Measurements from ENCODE around the gene NUP62. TPM values are rescaled to one million over a fixed set of nuclear protein-coding genes. Genes with fewer than 3 reads are reported as not detected.

Gene NUP62
- total and polyA plus RNA-seq, 2 of the 4 experiments (the other 2 are of a cell fraction), result 21.3 to 29.7 TPM

DNA sequence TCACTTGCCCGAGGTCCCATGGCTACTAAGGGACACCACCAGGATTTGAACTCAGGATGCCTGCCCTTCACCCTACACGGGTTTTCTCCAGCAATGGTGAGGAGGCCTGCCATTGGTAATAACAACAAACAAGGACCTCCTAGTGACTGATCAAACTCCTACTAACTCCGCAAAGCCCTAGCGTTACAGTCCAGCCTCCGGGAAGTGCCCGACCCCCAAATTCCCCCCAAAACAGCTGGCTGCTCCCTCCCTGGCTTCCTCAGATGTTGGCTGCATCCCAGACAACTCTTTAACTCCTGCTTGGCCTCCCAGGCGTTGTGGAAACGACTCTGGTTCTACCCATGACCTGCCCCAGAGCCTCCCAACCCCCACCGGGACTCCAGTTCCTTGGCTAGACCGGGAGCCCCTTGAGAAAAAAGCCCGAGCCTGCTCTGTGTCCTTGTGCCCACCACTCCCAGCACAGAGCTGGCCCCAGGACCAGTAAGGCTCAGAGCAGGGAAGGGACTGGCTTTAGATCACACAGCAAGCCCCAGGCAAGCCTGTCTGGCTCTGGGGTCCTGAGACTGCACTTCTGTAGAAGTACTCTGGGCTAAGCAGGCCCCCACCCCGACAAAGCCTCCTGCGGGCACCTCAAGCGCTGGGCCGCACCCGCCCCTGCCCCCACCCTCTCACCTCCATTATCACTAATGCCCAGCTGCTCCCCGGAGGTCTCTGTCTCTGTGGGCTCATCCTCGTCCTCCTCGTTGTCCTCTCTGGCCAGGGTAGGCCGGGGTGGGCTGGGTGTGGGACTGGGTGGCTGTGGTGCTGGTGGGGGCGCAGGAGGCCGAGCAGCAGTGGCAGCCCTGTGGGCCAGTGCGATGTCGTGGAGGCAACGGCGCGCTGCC lies 56.8 kb downstream of the NUP62 start:
- H3K4ac ChIP-seq (ENCODE audit: low read depth, low read length), result no peak overlapping the region
- H3K9me3 ChIP-seq (ENCODE audit: control insufficient read depth, insufficient read depth, low read length), result no peaks in the 10 kb centered on the region
- no peak overlapping the region for H4K91ac ChIP-seq (ENCODE audit: insufficient read depth, low read depth, low read length)
- peaks cover 7% of the 10 kb centered on the region; the same call in 1 of the 2 replicates for H3K36me3 ChIP-seq (ENCODE audit: control insufficient read depth, insufficient read depth, low read length)
- no peak overlapping the region for H3K56ac ChIP-seq (ENCODE audit: extremely low read depth, insufficient read depth, low read length)
- H2AK5ac ChIP-seq (ENCODE audit: low read depth, low read length), result no peak overlapping the region
- CTCF ChIA-PET, result no interaction called here
- no TSS peak for BruUV-seq (replicated peaks)
- H3K14ac ChIP-seq (replicated peaks; ENCODE audit: low read depth, low read length), result no peak overlapping the region
- H4K8ac ChIP-seq (ENCODE audit: low read depth in 2 of 2, low read length in 2 of 2), result no peak overlapping the region
- no peak overlapping the region for H3K9ac ChIP-seq (ENCODE audit: low read depth, low read length)
- no peak overlapping the region for H2BK20ac ChIP-seq (ENCODE audit: low read depth, low read length)
- no peak for ATAC-seq (ENCODE audit: low read depth)
- no peak overlapping the region for H2BK15ac ChIP-seq (ENCODE audit: low read depth, low read length)
- intact Hi-C loops (cut with micrococcal nuclease) (no loop called here), dilution Hi-C loops (cut with HindIII; ENCODE audit: low sequenced_read_pairs, unreplicated experiment) (no loop called here), in situ Hi-C loops (cut with MboI; ENCODE audit: low sequenced_read_pairs) (no loop called here)
- H2BK120ac ChIP-seq (ENCODE audit: low read depth, low read length), result no peak overlapping the region
- H3K4me3 ChIP-seq (ENCODE audit: insufficient read depth, low read depth, low read length), result no peak overlapping the region
- H3K27ac ChIP-seq (ENCODE audit: insufficient read depth, low read length), result no peak overlapping the region
- H3K4me2 ChIP-seq (ENCODE audit: low read depth, low read length), result no peak overlapping the region
- H3K23ac ChIP-seq (ENCODE audit: low read depth, low read length), result no peak overlapping the region
- no peak for TF ChIP-seq POLR2A (IDR thresholded peaks at IDR 0.05; ENCODE audit: low read depth, low read length)
- no peak for TF ChIP-seq MAZ (IDR thresholded peaks at IDR 0.05; ENCODE audit: borderline replicate concordance, low read depth, low read length)
- TF ChIP-seq, protein P1, sequence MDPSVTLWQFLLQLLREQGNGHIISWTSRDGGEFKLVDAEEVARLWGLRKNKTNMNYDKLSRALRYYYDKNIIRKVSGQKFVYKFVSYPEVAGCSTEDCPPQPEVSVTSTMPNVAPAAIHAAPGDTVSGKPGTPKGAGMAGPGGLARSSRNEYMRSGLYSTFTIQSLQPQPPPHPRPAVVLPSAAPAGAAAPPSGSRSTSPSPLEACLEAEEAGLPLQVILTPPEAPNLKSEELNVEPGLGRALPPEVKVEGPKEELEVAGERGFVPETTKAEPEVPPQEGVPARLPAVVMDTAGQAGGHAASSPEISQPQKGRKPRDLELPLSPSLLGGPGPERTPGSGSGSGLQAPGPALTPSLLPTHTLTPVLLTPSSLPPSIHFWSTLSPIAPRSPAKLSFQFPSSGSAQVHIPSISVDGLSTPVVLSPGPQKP (IDR thresholded peaks at IDR 0.05; ENCODE audit: borderline replicate concordance, low read depth, low read length), result no peak
- TF ChIP-seq, protein P2, sequence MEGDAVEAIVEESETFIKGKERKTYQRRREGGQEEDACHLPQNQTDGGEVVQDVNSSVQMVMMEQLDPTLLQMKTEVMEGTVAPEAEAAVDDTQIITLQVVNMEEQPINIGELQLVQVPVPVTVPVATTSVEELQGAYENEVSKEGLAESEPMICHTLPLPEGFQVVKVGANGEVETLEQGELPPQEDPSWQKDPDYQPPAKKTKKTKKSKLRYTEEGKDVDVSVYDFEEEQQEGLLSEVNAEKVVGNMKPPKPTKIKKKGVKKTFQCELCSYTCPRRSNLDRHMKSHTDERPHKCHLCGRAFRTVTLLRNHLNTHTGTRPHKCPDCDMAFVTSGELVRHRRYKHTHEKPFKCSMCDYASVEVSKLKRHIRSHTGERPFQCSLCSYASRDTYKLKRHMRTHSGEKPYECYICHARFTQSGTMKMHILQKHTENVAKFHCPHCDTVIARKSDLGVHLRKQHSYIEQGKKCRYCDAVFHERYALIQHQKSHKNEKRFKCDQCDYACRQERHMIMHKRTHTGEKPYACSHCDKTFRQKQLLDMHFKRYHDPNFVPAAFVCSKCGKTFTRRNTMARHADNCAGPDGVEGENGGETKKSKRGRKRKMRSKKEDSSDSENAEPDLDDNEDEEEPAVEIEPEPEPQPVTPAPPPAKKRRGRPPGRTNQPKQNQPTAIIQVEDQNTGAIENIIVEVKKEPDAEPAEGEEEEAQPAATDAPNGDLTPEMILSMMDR (conservative IDR thresholded peaks at IDR 0.05; ENCODE audit: low read depth, low read length), result no peak
- no peak for TF ChIP-seq RAD21 (IDR thresholded peaks at IDR 0.05; ENCODE audit: low read length)
- TF ChIP-seq CHD1 (IDR thresholded peaks at IDR 0.05; ENCODE audit: low read depth, low read length), result no peak
- TF ChIP-seq FOS (IDR thresholded peaks at IDR 0.05; ENCODE audit: low read depth, low read length), result no peak
- TF ChIP-seq NFE2L2 (IDR thresholded peaks at IDR 0.05; ENCODE audit: low read depth, low read length), result no peak
- no peak for TF ChIP-seq MAFK (IDR thresholded peaks at IDR 0.05; ENCODE audit: low read depth, low read length)
- H2AK9ac ChIP-seq (replicated peaks; ENCODE audit: low read depth, low read length, poor library complexity), result no peak overlapping the region
- peaks cover 14% of the 10 kb centered on the region; the same call in 1 of the 2 replicates for H3K9me1 ChIP-seq (ENCODE audit: insufficient read depth, low read length)
- no peak for DNase-seq
- no peaks in the 10 kb centered on the region; the same call in 1 of the 2 replicates for H4K20me1 ChIP-seq (ENCODE audit: insufficient read depth, low read length)
- no peaks in the 10 kb centered on the region for H3K27me3 ChIP-seq (ENCODE audit: control insufficient read depth, insufficient read depth, low read length)
- no peak overlapping the region for H3K18ac ChIP-seq (ENCODE audit: low read depth, low read length)
- peaks cover 13 to 56% of the 10 kb centered on the region in 2 experiments; a peak in 3 of 4 replicates for H3K79me1 ChIP-seq (ENCODE audit: low read depth in 1 of 2, low read length in 2 of 2)
- H4K5ac ChIP-seq (ENCODE audit: low read depth, low read length), result no peak overlapping the region
- POLR2A ChIA-PET (ENCODE audit: unreplicated experiment), result no interaction called here
- 71% methylated on average over 11 of the region's 27 CpGs; no CpG with 5 or more reads in 1 of the 2 experiments for WGBS, 2 experiments (ENCODE audit: extremely low coverage in 2 of 2, insufficient read length in 1 of 2)
- no peak overlapping the region for H2AFZ ChIP-seq (replicated peaks; ENCODE audit: low read length, poor library complexity)
- H3K4me1 ChIP-seq (ENCODE audit: control insufficient read depth, insufficient read depth, low read length), result peaks cover 7% of the 10 kb centered on the region
- H2BK5ac ChIP-seq (ENCODE audit: low read depth, low read length, poor library complexity, severe bottlenecking), result no peak overlapping the region
